ENCODE results near the gene AVPR1A.

Gene AVPR1A

DNA sequence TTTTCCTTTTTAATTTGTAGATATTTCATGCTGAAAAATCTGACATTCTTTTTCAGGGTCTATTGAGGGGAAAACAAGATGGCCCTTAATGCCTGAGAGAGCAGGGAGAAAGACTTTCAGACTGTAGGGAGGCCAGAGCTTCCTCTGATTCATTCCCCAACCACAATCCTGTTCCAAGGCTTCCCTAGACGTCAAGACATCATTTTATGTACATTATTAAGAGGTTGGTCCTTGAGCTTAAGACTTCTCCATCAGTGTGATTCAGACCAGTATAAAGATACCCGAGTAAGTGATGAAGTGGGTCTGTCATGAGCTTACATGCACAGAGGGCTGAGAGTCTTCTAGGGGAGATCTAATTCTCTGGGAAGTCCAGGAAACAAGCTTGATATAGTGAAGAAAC lies 57.3 kb downstream of the AVPR1A start:
- no peak for DNase-seq

DNA sequence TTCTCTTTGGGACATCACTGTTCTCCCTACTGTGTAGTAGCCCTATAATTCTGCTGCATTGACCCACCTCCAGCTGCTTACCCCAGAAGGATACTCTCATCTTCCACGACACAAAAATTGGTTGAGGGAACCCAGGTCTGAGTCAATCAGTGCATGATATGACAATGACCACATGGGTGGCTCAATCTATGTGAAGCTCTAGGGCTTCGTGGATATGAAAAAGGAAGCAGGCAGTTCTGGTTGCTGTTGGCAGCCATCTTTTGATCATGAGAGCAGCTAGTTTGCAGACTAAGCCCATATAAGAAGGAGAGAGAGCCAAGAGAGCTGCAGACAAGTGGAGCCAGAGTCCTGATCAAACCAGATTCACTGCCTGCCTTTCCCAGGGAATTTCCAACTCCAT lies 57.9 kb downstream of the AVPR1A start:
- no peak for DNase-seq

All from right forelimb (tissue), 1 donor.